Gastroesophageal sphincter (tissue), 3 donors: ENCODE data around the gene THBS3.
"Not testable (repeated sequence)": the region's sequence is repeated elsewhere in the genome, so short reads cannot be mapped to it uniquely, and the experiment has no call there.

Source experiments
- EP300 ChIP-seq: sonication (generic); formaldehyde crosslinking; IDR thresholded peaks from one replicate; pipeline ENCODE4 v1.6.1; 2017; ENCODE audit warnings: antibody characterized with exemption, mild to moderate bottlenecking
- POLR2A ChIP-seq, 2 donors: fragments of 450-650 bp; IDR thresholded peaks; one replicate each; pipeline ENCODE4 v1.6.1; 2017; ENCODE audit warnings: antibody characterized with exemption in 2 of 2, mild to moderate bottlenecking in 2 of 2, moderate library complexity in 1 of 2
- POLR2AphosphoS5 ChIP-seq: sonication (generic); formaldehyde crosslinking; IDR thresholded peaks from one replicate; pipeline ENCODE4 v1.6.1; 2017; ENCODE audit warnings: antibody characterized with exemption
- TF ChIP-seq, protein P1 (sequence below), 4 experiments: fragments of 200-600 bp in 2 of 4; fragments of 450-650 bp in 2 of 4; sonication (generic) in 1 of 4; IDR thresholded peaks; one replicate each; pipeline ENCODE4 v1.5.1; 2017 to 2019; ENCODE audit warnings: antibody characterized with exemption in 4 of 4, mild to moderate bottlenecking in 2 of 4, moderate library complexity in 2 of 4

DNA sequence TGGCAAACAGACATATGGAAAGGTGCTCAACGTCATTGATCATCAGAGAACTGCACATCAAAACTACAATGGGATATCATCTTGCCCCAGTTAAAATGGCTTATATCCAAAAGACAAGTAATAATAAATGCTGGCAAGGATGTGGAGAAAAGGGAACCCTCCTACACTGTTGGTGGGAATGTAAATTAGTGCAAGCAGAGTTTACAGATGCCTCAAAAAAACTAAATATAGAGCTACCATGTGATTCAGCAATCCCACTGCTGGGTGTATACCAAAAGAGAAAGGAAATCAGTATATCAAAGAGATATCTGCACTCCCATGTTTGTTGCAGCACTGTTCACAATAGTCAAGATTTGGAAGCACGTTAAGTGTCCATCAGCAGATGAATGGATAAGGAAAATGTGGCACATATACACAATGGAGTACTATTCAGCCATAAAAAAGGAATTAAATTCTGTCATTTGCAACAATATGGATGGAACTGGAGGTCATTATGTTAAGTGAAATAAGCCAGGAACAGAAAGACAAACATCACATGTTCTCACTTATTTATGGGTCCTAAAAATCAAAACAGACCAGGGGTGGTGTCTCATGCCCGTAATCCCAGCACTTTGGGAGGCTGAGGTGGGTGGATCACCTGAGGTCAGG lies 51.6 kb downstream of the THBS3 start:
- TF ChIP-seq, protein P1, sequence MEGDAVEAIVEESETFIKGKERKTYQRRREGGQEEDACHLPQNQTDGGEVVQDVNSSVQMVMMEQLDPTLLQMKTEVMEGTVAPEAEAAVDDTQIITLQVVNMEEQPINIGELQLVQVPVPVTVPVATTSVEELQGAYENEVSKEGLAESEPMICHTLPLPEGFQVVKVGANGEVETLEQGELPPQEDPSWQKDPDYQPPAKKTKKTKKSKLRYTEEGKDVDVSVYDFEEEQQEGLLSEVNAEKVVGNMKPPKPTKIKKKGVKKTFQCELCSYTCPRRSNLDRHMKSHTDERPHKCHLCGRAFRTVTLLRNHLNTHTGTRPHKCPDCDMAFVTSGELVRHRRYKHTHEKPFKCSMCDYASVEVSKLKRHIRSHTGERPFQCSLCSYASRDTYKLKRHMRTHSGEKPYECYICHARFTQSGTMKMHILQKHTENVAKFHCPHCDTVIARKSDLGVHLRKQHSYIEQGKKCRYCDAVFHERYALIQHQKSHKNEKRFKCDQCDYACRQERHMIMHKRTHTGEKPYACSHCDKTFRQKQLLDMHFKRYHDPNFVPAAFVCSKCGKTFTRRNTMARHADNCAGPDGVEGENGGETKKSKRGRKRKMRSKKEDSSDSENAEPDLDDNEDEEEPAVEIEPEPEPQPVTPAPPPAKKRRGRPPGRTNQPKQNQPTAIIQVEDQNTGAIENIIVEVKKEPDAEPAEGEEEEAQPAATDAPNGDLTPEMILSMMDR (IDR thresholded peaks at IDR 0.05), result not testable (repeated sequence)
- not testable (repeated sequence) for TF ChIP-seq POLR2AphosphoS5; EP300; POLR2A (IDR thresholded peaks at IDR 0.05)
